ENCODE results near the gene FER1L5. TPM values are rescaled to one million over a fixed set of nuclear protein-coding genes. Genes with fewer than 3 reads are reported as not detected.

The FER1L5 gene
- total and polyA plus RNA-seq, 2 experiments from 2014 or later, result 0.18 to 0.76 TPM

- Mint-ChIP-seq H3K4me3 (no peak overlapping the region), H3K4me1 (peaks cover 5% of the 10 kb centered on the region; the same call in 1 of the 3 replicates), H3K27me3 (ENCODE audit: insufficient read depth, low read depth, poor library complexity) (peaks cover 17% of the 10 kb centered on the region), H3K36me3 (ENCODE audit: low read depth) (no peaks in the 10 kb centered on the region; the same call in 2 of the 3 replicates), H3K27ac (no peak overlapping the region), H3K9me3 (peaks cover 4% of the 10 kb centered on the region; the same call in 2 of the 3 replicates)
- no peak overlapping the region for H3K4me2 ChIP-seq
- H3K4me3 ChIP-seq, result no peak overlapping the region
- no peaks in the 10 kb centered on the region for H3F3A ChIP-seq (replicated peaks; ENCODE audit: low read depth)
- H2AFZ ChIP-seq, result 0 out of 2 replicates have a peak overlapping the region, but pooled peaks have one; percentile 7
- TF ChIP-seq ZNF462 (CRISPR knock-in tag; IDR thresholded peaks at IDR 0.05), result no peak
- no peak for TF ChIP-seq STAT1 (IDR thresholded peaks at IDR 0.05; ENCODE audit: unreplicated experiment)
- no peak for TF ChIP-seq JUNB (IDR thresholded peaks at IDR 0.05; ENCODE audit: unreplicated experiment)
- no peak for TF ChIP-seq CREB1 (CRISPR knock-in tag; IDR thresholded peaks at IDR 0.05; ENCODE audit: low read depth)
- TF ChIP-seq EZH2phosphoT487 (IDR thresholded peaks at IDR 0.05; ENCODE audit: unreplicated experiment), result no peak
- no peaks in the 10 kb centered on the region for H4K20me1 ChIP-seq (replicated peaks; ENCODE audit: insufficient read depth)
- H3K36me3 ChIP-seq (ENCODE audit: insufficient read depth), result no peaks in the 10 kb centered on the region
- ATAC-seq, result peak; percentile 23; the same call in 1 of the 3 replicates
- no peak for DNase-seq (ENCODE audit: low spot score)
- H3K27me3 ChIP-seq (ENCODE audit: insufficient read depth), result no peaks in the 10 kb centered on the region
- H3K79me2 ChIP-seq (replicated peaks; ENCODE audit: insufficient read depth), result no peaks in the 10 kb centered on the region
- H3K27ac ChIP-seq (ENCODE audit: low read depth), result no peak overlapping the region
- H3K9me2 ChIP-seq (ENCODE audit: insufficient read depth), result no peaks in the 10 kb centered on the region
- no peaks in the 10 kb centered on the region for H3K4me1 ChIP-seq (ENCODE audit: insufficient read depth)
Measured at GRCh38 chr2:96669539-96670215, 27.1 kb downstream of the FER1L5 start.

GRCh38 chr2:96679848-96680247, 37.3 kb downstream of the FER1L5 start:
- no peaks in the 10 kb centered on the region for H3K36me3 ChIP-seq (ENCODE audit: insufficient read depth)
- no peak overlapping the region for H3K4me2 ChIP-seq
- ATAC-seq (peak; percentile 70), DNase-seq (ENCODE audit: low spot score) (peak; percentile 34)
- TF ChIP-seq JUNB (IDR thresholded peaks at IDR 0.05; ENCODE audit: unreplicated experiment), result no peak
- no peaks in the 10 kb centered on the region for H3K9me2 ChIP-seq (ENCODE audit: insufficient read depth)
- H3K27me3 Mint-ChIP-seq (ENCODE audit: insufficient read depth, low read depth, poor library complexity), result peaks cover 4% of the 10 kb centered on the region
- H3K4me3 ChIP-seq, result no peak overlapping the region
- H3K27me3 ChIP-seq (ENCODE audit: insufficient read depth), result no peaks in the 10 kb centered on the region
- H4K20me1 ChIP-seq (replicated peaks; ENCODE audit: insufficient read depth), result no peaks in the 10 kb centered on the region
- H3K27ac Mint-ChIP-seq, result no peak overlapping the region
- no peaks in the 10 kb centered on the region for H3K9me3 Mint-ChIP-seq
- H3K4me1 Mint-ChIP-seq, result peaks cover 11% of the 10 kb centered on the region
- no peaks in the 10 kb centered on the region for H3F3A ChIP-seq (replicated peaks; ENCODE audit: low read depth)
- H3K4me3 Mint-ChIP-seq, result no peak overlapping the region
- H3K79me2 ChIP-seq (replicated peaks; ENCODE audit: insufficient read depth), result no peaks in the 10 kb centered on the region
- no peak overlapping the region for H3K27ac ChIP-seq (ENCODE audit: low read depth)
- no peaks in the 10 kb centered on the region for H3K4me1 ChIP-seq (ENCODE audit: insufficient read depth)
- H2AFZ ChIP-seq, result peak overlapping the region; percentile 83
- H3K36me3 Mint-ChIP-seq (ENCODE audit: low read depth), result no peaks in the 10 kb centered on the region
